GM04504 (cell line): ENCODE results near the gene NUP93.
"Not testable (repeated sequence)": the region's sequence is repeated elsewhere in the genome, so short reads cannot be mapped to it uniquely, and the experiment has no call there.

Experiments used
- DNase-seq: peaks from one replicate; pipeline ENCODE4 v3.0.0-alpha.2; 2012; ENCODE audit warnings: low read depth

Gene NUP93

DNA sequence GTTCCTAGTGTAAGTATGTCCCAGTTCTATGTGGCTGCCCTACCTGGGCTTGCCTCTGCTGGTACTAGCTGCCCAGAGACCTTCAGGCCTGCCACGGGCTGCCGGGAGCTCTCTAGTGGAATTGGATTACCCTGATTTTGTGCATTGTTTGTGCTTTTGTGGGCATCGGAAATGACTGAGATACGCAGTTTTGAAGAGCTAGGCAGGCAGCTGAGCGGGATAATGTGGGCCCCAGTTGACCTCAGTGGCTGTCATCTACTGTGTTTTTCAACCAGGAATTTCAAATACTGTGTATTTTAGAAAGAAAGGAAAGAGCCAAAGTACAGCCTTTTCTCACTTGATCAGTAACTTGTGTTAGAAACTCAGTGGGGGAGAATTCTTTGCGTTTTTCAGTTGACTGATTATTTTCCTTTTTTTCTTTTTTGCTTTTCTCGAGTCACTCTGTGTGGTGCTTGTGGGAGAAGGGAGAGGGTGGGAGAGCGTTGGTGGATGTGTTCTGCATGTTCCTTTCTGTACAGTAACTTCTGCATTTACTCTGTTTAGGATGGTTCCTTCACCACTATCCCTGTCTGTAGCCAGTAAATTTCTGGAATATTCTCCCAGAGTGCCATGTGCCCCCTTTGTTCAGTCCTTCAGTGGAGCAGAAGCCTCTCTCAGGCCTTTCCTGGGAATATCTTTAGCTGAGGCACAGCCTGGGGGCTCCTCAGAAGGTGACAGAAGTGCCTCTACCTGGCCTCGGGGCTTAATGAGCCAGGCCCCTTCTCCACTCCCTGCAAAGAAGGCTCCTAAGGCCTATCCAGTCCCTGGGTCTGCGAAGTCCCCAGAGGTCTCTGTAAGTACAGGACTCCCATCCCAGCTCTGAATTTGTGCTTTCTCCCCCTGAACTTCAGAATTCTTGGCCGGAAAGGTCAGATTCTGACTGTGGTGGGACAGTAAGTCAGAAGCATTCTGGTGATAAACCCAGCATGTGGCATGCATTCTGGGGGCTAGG is 120.1 kb downstream of the NUP93 start:
- DNase-seq = no peak

GRCh38 chr16:56851671-56852400 is 121.9 kb downstream of the NUP93 start:
- no peak for DNase-seq

GRCh38 chr16:56852401-56852730 is 122.4 kb downstream of the NUP93 start:
- no peak for DNase-seq

- no peak for DNase-seq
These were observed 123.0 kb downstream of the NUP93 start for GRCh38 chr16:56852968-56853367.

DNA sequence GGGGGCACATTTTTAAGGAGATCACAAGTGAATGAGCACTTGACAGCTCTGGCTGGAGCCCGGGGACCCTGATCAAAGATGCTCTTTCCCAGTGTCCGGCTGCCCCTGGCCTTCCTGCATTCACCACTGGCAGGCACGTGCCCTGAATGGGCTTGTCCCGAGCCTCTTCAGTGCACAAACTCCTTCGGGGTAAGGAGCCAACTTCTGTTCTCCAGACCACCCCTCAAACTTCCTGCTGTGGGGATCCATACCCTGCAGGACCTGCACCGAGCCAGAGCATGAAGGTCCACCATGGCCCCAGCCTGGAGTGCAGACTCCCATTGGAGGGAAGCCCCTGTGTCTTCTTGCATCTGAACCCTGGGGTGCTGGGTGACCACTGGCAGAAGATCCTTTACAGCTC is 125.3 kb downstream of the NUP93 start:
- no peak for DNase-seq

DNA sequence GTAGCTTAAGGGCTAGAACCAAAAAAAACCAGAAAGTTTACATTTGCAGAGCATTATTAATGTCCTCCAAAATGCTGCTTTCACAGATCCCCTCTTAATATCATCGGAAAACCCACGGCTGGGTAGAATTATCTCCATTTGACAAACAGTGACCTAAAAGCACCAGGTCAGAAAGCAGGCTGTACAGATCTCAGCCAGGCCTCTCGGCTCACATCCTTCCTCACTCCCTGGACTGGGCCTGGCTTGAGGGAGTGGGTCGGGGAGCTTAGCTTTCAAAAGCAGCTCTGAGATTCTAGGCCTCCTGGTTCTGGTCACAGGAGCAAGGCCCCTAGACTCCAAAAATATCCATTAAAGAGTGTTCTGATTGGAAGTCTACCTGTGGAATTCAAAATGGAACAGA is 126.0 kb downstream of the NUP93 start:
- DNase-seq = no peak

GRCh38 chr16:56856876-56857447 is 127.0 kb downstream of the NUP93 start:
- no peak for DNase-seq

- DNase-seq = no peak
These were observed 128.4 kb downstream of the NUP93 start for GRCh38 chr16:56858374-56858773.

- no peak for DNase-seq
These were observed 129.7 kb downstream of the NUP93 start for GRCh38 chr16:56859636-56860035.

DNA sequence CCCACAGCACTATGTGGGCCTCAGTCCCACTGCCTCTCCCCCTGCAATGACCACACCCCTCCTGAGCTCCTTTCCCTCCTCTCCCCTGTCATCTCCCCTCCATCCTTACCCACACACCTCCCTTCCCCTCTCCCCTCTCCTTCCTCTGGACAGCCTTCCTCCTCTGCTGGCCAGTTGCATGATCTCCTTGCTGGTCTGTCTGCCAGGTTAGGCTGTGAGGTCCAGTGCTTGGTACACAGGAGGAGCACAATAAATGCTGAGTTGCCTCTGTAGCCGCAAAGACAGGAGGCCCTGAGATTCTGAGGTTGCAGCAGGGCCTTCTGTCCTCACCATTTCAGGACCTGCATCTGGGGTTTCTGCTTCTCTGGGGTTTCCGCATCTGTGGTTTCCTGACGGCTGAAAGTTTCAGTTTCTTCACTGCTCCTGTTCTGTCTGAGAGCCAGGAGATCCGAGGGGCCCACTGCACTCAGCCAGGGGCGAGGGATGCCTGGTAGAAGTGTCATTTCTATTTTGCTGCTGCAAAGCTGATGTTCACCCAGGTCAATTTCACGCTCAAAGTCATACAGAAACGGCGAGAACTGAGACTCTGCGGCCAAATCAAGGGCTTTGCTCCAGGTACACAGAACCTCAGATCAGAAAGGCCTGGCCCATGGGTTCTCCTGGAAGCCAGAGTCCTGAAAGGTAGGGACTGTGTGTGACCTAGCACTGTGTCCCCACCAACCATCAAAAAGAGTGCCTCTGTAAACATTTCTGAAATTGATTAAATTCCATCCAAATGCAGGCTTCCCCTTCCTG is 130.5 kb downstream of the NUP93 start:
- DNase-seq = no peak

GRCh38 chr16:56861092-56861610 is 131.2 kb downstream of the NUP93 start:
- DNase-seq = no peak

- DNase-seq = no peak
These were observed 131.8 kb downstream of the NUP93 start for GRCh38 chr16:56861756-56862155.

GRCh38 chr16:56862776-56863175 is 132.8 kb downstream of the NUP93 start:
- no peak for DNase-seq

DNA sequence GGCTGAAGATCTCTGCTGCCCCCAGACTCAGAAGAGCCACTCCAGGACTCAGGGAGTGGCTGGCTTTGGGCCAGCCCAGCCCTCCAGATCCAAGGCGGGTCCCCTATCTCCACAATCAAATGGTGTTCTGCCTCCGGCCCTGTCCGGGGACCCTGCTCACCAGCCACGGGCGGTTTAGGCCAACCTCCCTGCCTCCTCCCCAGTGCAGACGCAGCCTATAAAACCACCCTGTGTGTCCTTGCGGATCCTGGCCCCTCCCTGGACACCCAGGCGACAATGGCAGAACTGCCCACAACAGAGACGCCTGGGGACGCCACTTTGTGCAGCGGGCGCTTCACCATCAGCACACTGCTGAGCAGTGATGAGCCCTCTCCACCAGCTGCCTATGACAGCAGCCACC is 135.0 kb downstream of the NUP93 start, which contains the start of gene SLC12A3:
SLC12A3 (plus strand) TSS at position 248 of the 400 bp plus-strand sequence; CDS start at position 277, 29 bp downstream.
- DNase-seq = no peak

DNA sequence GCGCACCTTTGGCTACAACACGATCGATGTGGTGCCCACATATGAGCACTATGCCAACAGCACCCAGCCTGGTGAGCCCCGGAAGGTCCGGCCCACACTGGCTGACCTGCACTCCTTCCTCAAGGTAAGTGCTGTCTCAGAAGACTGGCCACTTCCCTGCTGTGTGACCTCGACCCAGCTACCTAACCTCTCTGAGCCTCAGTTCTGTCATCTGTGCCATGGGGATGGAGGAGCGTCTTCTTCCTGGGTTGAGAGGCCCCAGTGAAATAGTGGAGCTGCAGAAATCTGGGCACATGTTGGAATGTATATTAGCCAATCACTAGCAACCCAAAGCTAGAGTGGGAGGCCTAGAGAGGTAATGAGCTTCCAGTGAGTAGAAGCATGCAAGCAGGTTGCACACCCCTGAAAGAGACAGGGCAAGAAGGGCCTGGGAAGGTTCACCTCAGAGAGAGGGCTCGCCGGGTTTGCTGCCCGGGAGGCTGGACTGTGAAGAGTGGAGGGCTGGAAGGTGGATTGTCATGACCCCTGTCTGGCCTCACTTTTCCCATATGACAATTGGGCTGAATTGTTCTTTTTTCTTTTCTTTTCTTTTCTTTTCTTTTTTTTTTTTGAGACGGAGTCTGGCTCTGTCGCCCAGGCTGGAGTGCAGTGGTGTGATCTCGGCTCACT is 135.6 kb downstream of the NUP93 start:
- DNase-seq = no peak

- DNase-seq = peak; percentile 17
These were observed 137.3 kb downstream of the NUP93 start for GRCh38 chr16:56866955-56867830.

- no peak for DNase-seq
These were observed 138.2 kb downstream of the NUP93 start for GRCh38 chr16:56868175-56868574.

DNA sequence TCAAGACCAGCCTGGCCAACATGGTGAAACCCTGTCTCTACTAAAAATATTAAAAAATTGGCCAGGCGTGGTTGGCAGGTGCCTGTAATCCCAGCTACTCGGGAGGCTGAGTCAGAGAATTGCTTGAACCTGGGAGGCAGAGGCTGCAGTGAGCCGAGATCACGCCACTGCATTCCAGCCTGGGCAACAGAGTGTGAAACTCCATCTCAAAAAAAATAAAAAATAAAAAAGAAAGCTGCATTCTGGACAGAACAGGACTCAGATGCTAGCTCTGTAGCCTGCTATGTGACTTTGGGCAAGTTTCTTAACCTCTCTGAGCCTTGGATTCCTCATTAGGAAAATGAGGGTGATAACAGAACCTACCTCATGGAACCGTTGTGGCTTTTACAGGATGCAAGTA is 138.8 kb downstream of the NUP93 start:
- DNase-seq = not testable (repeated sequence)

DNA sequence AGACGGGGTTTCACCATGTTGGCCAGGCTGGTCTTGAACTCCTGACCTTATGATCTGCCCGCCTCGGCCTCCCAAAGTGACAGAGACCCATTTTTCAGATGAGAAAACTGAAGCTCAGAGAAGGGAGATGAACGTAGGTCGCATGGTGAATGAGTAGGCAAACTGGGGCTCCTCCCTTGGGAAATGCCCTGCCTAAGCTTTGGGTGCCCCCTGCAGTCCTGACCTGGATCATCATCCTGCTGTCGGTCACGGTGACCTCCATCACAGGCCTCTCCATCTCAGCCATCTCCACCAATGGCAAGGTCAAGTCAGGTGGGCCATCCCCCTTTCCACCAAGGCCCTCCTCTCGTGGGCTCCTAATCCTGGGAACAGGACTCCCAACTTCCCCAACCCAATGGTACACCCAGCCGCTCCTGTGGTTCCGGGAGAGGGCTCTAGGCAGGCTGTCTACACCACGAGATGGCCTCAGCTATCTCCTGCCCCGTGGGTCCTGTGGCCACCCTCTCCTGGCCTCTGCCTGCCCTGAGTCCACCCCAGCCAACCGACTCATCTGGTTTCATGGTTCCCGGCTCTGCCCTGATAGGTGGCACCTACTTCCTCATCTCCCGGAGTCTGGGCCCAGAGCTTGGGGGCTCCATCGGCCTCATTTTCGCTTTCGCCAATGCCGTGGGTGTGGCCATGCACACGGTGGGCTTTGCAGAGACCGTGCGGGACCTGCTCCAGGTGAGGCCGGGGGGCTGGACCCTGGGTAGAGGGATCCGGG is 139.8 kb downstream of the NUP93 start:
- no peak for DNase-seq
